Testis (tissue), 3 donors: ENCODE results near the gene PGM2L1. TPM values are rescaled to one million over a fixed set of nuclear protein-coding genes. Genes with fewer than 3 reads are reported as not detected.

ENCODE experiments used
- DNase-seq: peaks from one replicate; pipeline ENCODE4 v3.0.0-alpha.2; 2019
- H3K27ac ChIP-seq, 2 donors: fragments of 200-600 bp; sonication (generic); one replicate each; pipeline ENCODE4 v1.5.1; 2019
- H3K27me3 ChIP-seq: fragments of 200-600 bp; sonication (generic); one replicate; pipeline ENCODE4 v1.5.1; 2019
- H3K36me3 ChIP-seq: fragments of 200-600 bp; sonication (generic); one replicate; pipeline ENCODE4 v1.5.1; 2017; ENCODE audit warnings: low read depth; ENCODE audit errors: missing control alignments
- H3K4me1 ChIP-seq: fragments of 200-600 bp; sonication (generic); one replicate; pipeline ENCODE4 v1.5.1; 2019
- H3K4me3 ChIP-seq, 2 donors: fragments of 200-600 bp; sonication (generic); one replicate each; pipeline ENCODE4 v1.5.1; 2017 to 2019
- H3K9me3 ChIP-seq: fragments of 200-600 bp; sonication (generic); one replicate; pipeline ENCODE4 v1.5.1; 2017
- POLR2A ChIP-seq: fragments of 450-650 bp; IDR thresholded peaks from one replicate; pipeline ENCODE4 v1.6.1; 2017; ENCODE audit warnings: antibody characterized with exemption, mild to moderate bottlenecking, moderate library complexity
- WGBS, 2 donors: methylation state at CpG; one replicate each; pipeline ENCODE4 v1.1.5; 2018; 5-methylcytosine and 5-hydroxymethylcytosine counted together
- intact Hi-C: fragments of 100-400 bp; cut with DNase I; formaldehyde crosslinking; loops from one replicate; pipeline ENCODE4 v1.15.1; 2023; ENCODE audit warnings: low total_unique reads
- polyA plus RNA-seq: library from polyadenylated mRNA; stranded (reverse); fragments of 350-450 nt; fragmentation: Illumina TruSeq; extraction: RNeasy Lipid Tissue Mini Kit (QIAGEN cat#74804); gene quantifications from one replicate; pipeline ENCODE4 v1.2.3, GENCODE V29; 2014; ENCODE audit warnings: low read depth, low replicate concordance; ENCODE audit not compliant: insufficient read depth
- total RNA-seq, 2 donors: library from RNA; depleted of rRNA; stranded (reverse); fragments of >200 nt; gene quantifications; one replicate each; pipeline ENCODE4 v1.2.3, GENCODE V29; 2016
- TF ChIP-seq, protein P1 (sequence below), 3 experiments: fragments of 450-650 bp in 2 of 3; fragments of 200-600 bp in 1 of 3; sonication (generic) in 1 of 3; IDR thresholded peaks; one replicate each; pipeline ENCODE4 v1.5.1; 2016 to 2019; ENCODE audit warnings: antibody characterized with exemption in 3 of 3, mild to moderate bottlenecking in 2 of 3, moderate library complexity in 1 of 3

The PGM2L1 gene
- total and polyA plus RNA-seq, 3 donors from 2014 or later, result 1.8 to 2.4 (median 2.0) TPM

DNA sequence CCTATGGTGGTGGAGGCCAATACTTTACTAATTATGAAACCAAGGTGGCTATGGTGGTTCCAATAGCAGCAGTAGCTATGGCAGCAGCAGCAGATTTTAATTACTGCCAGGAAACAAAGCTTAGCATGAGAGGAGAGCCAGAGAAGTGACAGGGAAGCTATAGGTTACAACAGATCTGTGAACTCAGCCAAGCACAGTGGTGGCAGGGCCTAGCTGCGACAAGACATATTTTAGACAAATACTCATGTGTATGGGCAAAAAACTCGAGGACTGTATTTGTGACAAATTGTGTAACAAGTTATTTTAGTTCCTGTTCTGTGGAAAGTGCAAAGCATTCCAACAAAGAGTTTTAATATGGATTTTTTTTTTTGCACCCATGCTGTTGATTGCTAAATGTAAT is 42.6 kb downstream of the PGM2L1 start:
- H3K4me1 ChIP-seq, result no peaks in the 10 kb centered on the region
- no peaks in the 10 kb centered on the region for H3K9me3 ChIP-seq
- intact Hi-C loops, result no loop called here
- H3K36me3 ChIP-seq, result no peaks in the 10 kb centered on the region
- no peak for TF ChIP-seq POLR2A
- TF ChIP-seq, protein P1, sequence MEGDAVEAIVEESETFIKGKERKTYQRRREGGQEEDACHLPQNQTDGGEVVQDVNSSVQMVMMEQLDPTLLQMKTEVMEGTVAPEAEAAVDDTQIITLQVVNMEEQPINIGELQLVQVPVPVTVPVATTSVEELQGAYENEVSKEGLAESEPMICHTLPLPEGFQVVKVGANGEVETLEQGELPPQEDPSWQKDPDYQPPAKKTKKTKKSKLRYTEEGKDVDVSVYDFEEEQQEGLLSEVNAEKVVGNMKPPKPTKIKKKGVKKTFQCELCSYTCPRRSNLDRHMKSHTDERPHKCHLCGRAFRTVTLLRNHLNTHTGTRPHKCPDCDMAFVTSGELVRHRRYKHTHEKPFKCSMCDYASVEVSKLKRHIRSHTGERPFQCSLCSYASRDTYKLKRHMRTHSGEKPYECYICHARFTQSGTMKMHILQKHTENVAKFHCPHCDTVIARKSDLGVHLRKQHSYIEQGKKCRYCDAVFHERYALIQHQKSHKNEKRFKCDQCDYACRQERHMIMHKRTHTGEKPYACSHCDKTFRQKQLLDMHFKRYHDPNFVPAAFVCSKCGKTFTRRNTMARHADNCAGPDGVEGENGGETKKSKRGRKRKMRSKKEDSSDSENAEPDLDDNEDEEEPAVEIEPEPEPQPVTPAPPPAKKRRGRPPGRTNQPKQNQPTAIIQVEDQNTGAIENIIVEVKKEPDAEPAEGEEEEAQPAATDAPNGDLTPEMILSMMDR (IDR thresholded peaks at IDR 0.05), result no peak
- no peak for DNase-seq
- no peak overlapping the region for H3K4me3 ChIP-seq
- no peak overlapping the region for H3K27ac ChIP-seq
- H3K27me3 ChIP-seq, result no peaks in the 10 kb centered on the region
- WGBS, 2 donors, result 96 to 97% methylated on average over 2 of the region's 2 CpGs

DNA sequence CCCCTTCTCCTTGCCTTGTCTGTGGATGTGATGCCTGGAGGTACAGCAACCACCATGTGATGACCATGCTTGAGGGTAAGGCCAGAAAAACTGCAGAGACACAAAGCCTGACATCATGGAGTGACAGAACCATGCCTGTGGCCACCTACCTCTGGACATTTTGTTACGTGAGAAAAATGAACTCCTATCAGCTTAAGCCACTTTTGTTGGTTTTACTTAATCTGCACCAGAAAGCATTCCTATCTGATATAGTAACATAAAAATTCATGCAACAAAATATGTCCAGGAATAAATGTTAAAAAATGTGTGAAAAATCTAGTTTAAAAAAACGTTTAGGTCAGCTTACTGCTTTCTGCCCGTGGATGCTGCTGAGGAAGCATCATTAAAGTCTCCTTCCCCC is 44.2 kb downstream of the PGM2L1 start:
- intact Hi-C loops, result no loop called here
- Histone ChIP-seq H3K4me3 (no peak overlapping the region), H3K4me1 (no peaks in the 10 kb centered on the region), H3K36me3 (no peaks in the 10 kb centered on the region), H3K9me3 (no peaks in the 10 kb centered on the region), H3K27me3 (no peaks in the 10 kb centered on the region), H3K27ac (no peak overlapping the region)
- 61 to 89% methylated on average over 3 of the region's 3 CpGs for WGBS, 2 donors
- no peak for TF ChIP-seq POLR2A
- TF ChIP-seq, protein P1 (IDR thresholded peaks at IDR 0.05), result no peak
- no peak for DNase-seq

DNA sequence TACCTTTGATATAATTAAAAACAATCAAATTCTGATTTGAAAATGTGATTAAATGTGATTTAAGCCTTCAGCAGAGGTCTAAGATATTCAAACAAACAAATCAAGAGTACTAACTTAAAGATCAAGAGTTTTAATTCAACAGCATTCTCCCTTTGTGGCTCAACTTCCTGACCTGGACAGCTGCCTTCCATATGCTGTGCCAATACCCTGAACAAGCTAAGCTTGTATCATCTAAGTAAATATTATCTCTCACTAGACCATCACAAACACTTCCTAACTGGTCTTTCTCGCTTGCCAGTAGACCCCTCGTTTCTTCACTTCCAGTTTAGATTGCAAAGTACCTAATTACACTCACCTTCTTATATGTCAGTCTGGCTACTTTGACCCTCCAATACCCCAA is 50.9 kb downstream of the PGM2L1 start:
- WGBS, 2 donors, result 68 to 77% methylated on average over 2 of the region's 2 CpGs
- no peak for DNase-seq
- no peaks in the 10 kb centered on the region for H3K27me3 ChIP-seq
- no peaks in the 10 kb centered on the region for H3K9me3 ChIP-seq
- H3K36me3 ChIP-seq, result no peaks in the 10 kb centered on the region
- no peaks in the 10 kb centered on the region for H3K4me1 ChIP-seq
- no peak for TF ChIP-seq POLR2A
- TF ChIP-seq, protein P1 (IDR thresholded peaks at IDR 0.05), result no peak
- H3K27ac ChIP-seq, result no peak overlapping the region
- intact Hi-C loops, result no loop called here
- H3K4me3 ChIP-seq, result no peak overlapping the region

DNA sequence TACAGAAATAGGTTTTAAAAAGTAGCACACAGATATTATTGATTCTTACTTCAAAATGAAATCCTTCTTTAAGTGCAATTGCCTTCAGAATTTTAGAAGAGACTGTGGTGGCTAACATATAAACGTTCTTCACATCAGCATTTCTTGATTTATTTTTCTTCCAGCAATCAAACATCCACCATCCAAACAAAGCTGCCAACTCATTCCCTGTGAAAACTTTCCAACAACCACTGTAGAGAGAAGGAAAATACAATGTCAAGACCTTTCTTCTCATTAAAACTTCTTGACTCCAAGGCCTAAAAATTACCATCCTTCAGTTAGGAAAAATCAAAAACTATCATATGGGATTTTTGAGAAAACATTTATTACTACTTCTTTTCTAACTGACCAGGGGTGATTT is 52.8 kb downstream of the PGM2L1 start:
- Histone ChIP-seq H3K4me3 (no peak overlapping the region), H3K36me3 (no peaks in the 10 kb centered on the region), H3K27ac (no peak overlapping the region), H3K27me3 (no peaks in the 10 kb centered on the region), H3K4me1 (no peaks in the 10 kb centered on the region), H3K9me3 (no peaks in the 10 kb centered on the region)
- intact Hi-C loops, result no loop called here
- no peak for DNase-seq
- WGBS, 2 donors, result 47 to 58% methylated on average over 1 of the region's 1 CpG
- no peak for TF ChIP-seq POLR2A
- TF ChIP-seq, protein P1 (IDR thresholded peaks at IDR 0.05), result no peak

DNA sequence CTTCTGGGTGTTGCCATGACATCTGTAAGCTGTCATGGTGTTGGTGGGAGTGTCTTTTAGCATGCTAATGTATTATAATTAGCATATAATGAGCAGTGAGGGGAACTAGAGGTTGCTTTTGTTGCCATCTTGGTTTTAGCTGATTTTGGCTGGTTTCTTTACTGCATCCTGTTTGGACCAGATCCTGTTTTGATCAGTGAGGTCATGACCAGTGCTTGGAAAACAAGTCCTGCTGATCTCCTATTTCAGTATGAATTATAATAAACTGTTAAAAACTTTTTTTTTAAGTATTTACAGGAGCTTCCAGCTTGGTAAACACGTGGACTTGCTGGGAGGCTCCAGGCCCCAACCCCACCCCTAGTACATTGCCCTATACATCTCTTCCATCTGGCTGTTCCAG is 56.3 kb downstream of the PGM2L1 start:
- intact Hi-C loops, result no loop called here
- TF ChIP-seq POLR2A, result no peak
- TF ChIP-seq, protein P1 (IDR thresholded peaks at IDR 0.05), result no peak
- no peaks in the 10 kb centered on the region for H3K4me1 ChIP-seq
- no peak for DNase-seq
- 45 to 55% methylated on average over 1 of the region's 1 CpG for WGBS, 2 donors
- no peaks in the 10 kb centered on the region for H3K9me3 ChIP-seq
- H3K4me3 ChIP-seq, result no peak overlapping the region
- H3K27ac ChIP-seq, result no peak overlapping the region
- no peaks in the 10 kb centered on the region for H3K36me3 ChIP-seq
- H3K27me3 ChIP-seq, result no peaks in the 10 kb centered on the region
